MCF 10A (cell line): ENCODE data around the gene ICAM5. TPM values are rescaled to one million over a fixed set of nuclear protein-coding genes. Genes with fewer than 3 reads are reported as not detected.

Source experiments
- BruUV-seq: library from RNA; stranded (reverse); fragments of 400-500 nt; replicated peaks from 2 replicates; lab custom pipeline; 2021; lab: Mats Ljungman, UMichigan
- CTCF ChIA-PET: fragments of 300-600 bp; sonication (Branson Sonifier 250); formaldehyde crosslinking; extraction: SDS; loops from one replicate; lab custom pipeline; 2021; ENCODE audit warnings: antibody characterized with exemption, inconsistent platforms; lab: Yijun Ruan, JAX
- POLR2A ChIA-PET: fragments of 300-600, 350-650 bp; sonication (Branson Sonifier 250); formaldehyde crosslinking; extraction: SDS; loops from one replicate; lab custom pipeline; 2020; ENCODE audit warnings: antibody characterized with exemption, inconsistent platforms; lab: Yijun Ruan, JAX
- DNase-seq: peaks from one replicate; pipeline ENCODE4 v3.0.0-alpha.2; 2018; ENCODE audit not compliant: unreplicated experiment
- H3K27ac Mint-ChIP-seq: one replicate; pipeline ENCODE4 v1.8.0; 2022; ENCODE audit warnings: mild to moderate bottlenecking, low read depth, mixed read lengths; ENCODE audit not compliant: unreplicated experiment
- H3K27me3 Mint-ChIP-seq: one replicate; pipeline ENCODE4 v1.8.0; 2022; ENCODE audit warnings: mixed read lengths; ENCODE audit not compliant: insufficient read depth, unreplicated experiment
- H3K36me3 Mint-ChIP-seq: one replicate; pipeline ENCODE4 v1.8.0; 2022; ENCODE audit warnings: mild to moderate bottlenecking, moderate library complexity, mixed read lengths; ENCODE audit not compliant: insufficient read depth, unreplicated experiment
- H3K4me1 Mint-ChIP-seq: one replicate; pipeline ENCODE4 v1.8.0; 2022; ENCODE audit warnings: mixed read lengths; ENCODE audit not compliant: insufficient read depth, unreplicated experiment
- H3K4me3 Mint-ChIP-seq: one replicate; pipeline ENCODE4 v1.8.0; 2022; ENCODE audit warnings: mild to moderate bottlenecking, moderate library complexity, mixed read lengths; ENCODE audit not compliant: unreplicated experiment
- H3K9me3 Mint-ChIP-seq: one replicate; pipeline ENCODE4 v1.8.0; 2022; ENCODE audit warnings: mixed read lengths; ENCODE audit not compliant: unreplicated experiment
- intact Hi-C: fragments of 100-400 bp; cut with micrococcal nuclease; formaldehyde crosslinking; loops from 2 replicates; pipeline ENCODE4 v1.14.1; 2022
- total RNA-seq: library from RNA; stranded (reverse); gene quantifications from 2 replicates; pipeline ENCODE4 v1.2.3, GENCODE V29; 2022
- TF ChIP-seq, protein P1 (sequence below): fragments of 200-600 bp; IDR thresholded peaks from one replicate; pipeline ENCODE4 v1.8.0; 2022; ENCODE audit warnings: antibody characterized with exemption, mild to moderate bottlenecking; ENCODE audit not compliant: unreplicated experiment

The ICAM5 gene
- total RNA-seq, 1 experiment from 2014 or later: 7.7 TPM

- Mint-ChIP-seq H3K27ac (no peak overlapping the region), H3K9me3 (no peaks in the 10 kb centered on the region), H3K36me3 (peaks cover 48% of the 10 kb centered on the region), H3K4me3 (peak overlapping the region; percentile 50), H3K27me3 (no peaks in the 10 kb centered on the region), H3K4me1 (peaks cover 5% of the 10 kb centered on the region)
- no TSS peak for BruUV-seq
- CTCF ChIA-PET: interaction anchor here (0.6 to 1.3 kb wide), 4 partner anchors 57 to 323 kb away, joined by 3 to 6 read pairs (median 4); no protein-coding TSS in a partner anchor
- TF ChIP-seq, protein P1, sequence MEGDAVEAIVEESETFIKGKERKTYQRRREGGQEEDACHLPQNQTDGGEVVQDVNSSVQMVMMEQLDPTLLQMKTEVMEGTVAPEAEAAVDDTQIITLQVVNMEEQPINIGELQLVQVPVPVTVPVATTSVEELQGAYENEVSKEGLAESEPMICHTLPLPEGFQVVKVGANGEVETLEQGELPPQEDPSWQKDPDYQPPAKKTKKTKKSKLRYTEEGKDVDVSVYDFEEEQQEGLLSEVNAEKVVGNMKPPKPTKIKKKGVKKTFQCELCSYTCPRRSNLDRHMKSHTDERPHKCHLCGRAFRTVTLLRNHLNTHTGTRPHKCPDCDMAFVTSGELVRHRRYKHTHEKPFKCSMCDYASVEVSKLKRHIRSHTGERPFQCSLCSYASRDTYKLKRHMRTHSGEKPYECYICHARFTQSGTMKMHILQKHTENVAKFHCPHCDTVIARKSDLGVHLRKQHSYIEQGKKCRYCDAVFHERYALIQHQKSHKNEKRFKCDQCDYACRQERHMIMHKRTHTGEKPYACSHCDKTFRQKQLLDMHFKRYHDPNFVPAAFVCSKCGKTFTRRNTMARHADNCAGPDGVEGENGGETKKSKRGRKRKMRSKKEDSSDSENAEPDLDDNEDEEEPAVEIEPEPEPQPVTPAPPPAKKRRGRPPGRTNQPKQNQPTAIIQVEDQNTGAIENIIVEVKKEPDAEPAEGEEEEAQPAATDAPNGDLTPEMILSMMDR: no peak
- POLR2A ChIA-PET: no interaction called here
- intact Hi-C loops: no loop called here
- DNase-seq: no peak
Measured at GRCh38 chr19:10254244-10254643, 35.5 kb upstream of the ICAM5 start.

DNA sequence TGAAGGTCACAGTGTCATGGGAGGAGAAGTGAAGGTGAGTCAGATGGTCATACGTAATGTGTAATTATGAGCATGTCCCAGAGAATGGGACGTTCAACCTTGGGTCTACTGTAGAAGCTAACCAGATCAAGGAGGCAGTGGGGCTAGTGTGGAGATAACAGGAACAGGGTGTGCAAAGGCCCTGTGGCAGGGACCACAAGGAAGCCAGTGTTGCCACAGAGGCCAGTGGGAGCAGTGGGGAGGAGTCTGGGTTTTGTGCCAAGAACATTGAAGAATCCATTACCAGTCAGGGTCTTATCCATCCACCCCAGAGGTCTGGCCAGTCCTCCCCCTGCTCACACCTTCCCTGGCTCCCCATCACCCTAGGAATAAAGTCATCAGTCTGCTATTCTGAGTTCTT, 34.4 kb upstream of the ICAM5 start:
- intact Hi-C loops: no loop called here
- Mint-ChIP-seq H3K27ac (no peak overlapping the region), H3K27me3 (no peaks in the 10 kb centered on the region), H3K4me3 (no peak overlapping the region), H3K4me1 (peaks cover 5% of the 10 kb centered on the region), H3K36me3 (peaks cover 48% of the 10 kb centered on the region), H3K9me3 (no peaks in the 10 kb centered on the region)
- CTCF ChIA-PET: interaction anchor here (1.3 kb wide), 1 partner anchor 135 kb away, joined by 6 read pairs; no protein-coding TSS in a partner anchor
- no TSS peak for BruUV-seq
- POLR2A ChIA-PET: no interaction called here
- TF ChIP-seq, protein P1: no peak
- DNase-seq: no peak

DNA sequence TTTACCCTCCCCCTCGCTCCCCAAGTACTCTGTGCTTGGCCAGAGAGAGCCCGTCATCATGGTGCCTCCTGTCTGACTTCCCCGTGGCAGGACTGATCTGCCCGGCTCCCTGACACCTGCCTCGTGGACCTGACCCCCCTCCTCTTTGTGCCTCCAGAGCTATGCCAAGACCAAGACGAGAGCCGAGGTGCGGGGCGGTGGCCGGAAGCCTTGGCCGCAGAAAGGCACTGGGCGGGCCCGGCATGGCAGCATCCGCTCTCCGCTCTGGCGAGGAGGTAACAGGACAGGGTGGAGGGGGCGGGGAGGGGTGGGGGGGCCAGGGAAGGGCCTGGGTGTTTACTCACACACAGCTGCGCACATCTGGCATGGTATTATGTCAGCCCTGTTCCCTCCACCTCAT, 33.2 kb upstream of the ICAM5 start:
- Mint-ChIP-seq H3K36me3 (peaks cover 48% of the 10 kb centered on the region), H3K4me1 (peaks cover 5% of the 10 kb centered on the region), H3K27me3 (no peaks in the 10 kb centered on the region), H3K4me3 (no peak overlapping the region), H3K27ac (no peak overlapping the region), H3K9me3 (no peaks in the 10 kb centered on the region)
- intact Hi-C loops: no loop called here
- ChIA-PET POLR2A (no interaction called here), CTCF (interaction anchor here (0.6 to 5.0 kb wide), 3 partner anchors 114 to 225 kb away, joined by 3 to 68 read pairs (median 3); no protein-coding TSS in a partner anchor)
- TF ChIP-seq, protein P1: no peak
- no peak for DNase-seq
- no TSS peak for BruUV-seq

DNA sequence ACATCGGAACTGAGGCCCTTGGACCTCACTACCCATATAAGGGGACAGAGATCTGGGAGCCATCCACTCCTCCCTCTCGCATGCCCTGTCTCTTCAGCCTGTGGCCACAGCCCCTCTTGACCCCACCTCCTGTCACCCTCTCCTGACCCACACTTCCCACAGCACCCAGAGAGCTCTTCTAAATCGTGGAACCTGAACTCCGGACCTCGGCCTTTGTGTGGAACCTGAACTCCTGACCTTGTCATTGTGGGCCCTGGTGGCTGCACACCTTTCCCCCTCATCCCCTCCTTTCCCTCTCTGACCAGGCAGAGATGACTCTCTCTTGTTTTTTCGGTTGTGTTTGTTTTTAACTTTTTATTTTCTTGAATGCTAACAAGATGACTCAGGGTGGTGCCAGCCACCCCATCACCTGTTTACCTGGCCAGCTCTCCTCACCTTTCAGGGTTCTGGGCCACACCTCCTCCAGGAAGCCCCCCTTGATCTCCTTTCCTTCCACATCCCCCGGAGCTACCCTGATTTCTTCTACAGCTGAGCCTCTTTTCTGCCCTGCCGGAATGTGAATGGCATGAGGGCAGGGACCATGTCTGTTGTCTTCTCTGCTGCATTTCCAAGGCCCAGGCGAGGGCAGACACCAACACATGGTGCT, 32.7 kb upstream of the ICAM5 start:
- no peak overlapping the region for H3K4me3 Mint-ChIP-seq
- intact Hi-C loops: no loop called here

More for the DNA sequence above, 32.7 kb upstream of the ICAM5 start:
- DNase-seq: no peak
- Mint-ChIP-seq H3K9me3 (no peaks in the 10 kb centered on the region), H3K36me3 (peaks cover 48% of the 10 kb centered on the region), H3K27ac (no peak overlapping the region), H3K4me1 (peaks cover 5% of the 10 kb centered on the region), H3K27me3 (no peaks in the 10 kb centered on the region)
- ChIA-PET CTCF (interaction anchor here (0.6 to 5.0 kb wide), 6 partner anchors 13 to 325 kb away, joined by 3 to 68 read pairs (median 23); partner anchors contain the start of gene ICAM1), POLR2A (no interaction called here)
- BruUV-seq: no TSS peak
- TF ChIP-seq, protein P1: no peak
